ENCODE measurements around the gene GRK5. TPM values are rescaled to one million over a fixed set of nuclear protein-coding genes. Genes with fewer than 3 reads are reported as not detected.

The GRK5 gene
- total RNA-seq, result 43.9 and 48.8 TPM in 2 replicates

DNA sequence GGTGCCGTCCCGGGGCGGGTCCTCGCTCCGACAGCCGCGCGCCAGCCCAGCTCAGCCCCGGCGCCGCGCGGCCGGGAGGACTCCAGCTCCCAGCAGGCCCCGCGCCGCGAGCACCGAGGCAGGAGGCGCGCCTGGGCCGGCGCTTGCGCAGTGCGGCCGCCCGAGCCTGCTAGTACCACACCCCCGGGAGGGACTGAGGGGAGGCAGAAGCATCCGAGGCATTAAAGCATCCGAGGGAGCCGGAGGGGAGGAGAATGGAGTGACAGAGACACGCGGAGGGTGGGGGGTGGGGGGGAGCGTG lies at the start of gene GRK5:
Gene GRK5, plus strand, starts transcription at position 206 of the 301 bp plus-strand sequence. CDS start 347 bp downstream, outside the sequence.

DNA sequence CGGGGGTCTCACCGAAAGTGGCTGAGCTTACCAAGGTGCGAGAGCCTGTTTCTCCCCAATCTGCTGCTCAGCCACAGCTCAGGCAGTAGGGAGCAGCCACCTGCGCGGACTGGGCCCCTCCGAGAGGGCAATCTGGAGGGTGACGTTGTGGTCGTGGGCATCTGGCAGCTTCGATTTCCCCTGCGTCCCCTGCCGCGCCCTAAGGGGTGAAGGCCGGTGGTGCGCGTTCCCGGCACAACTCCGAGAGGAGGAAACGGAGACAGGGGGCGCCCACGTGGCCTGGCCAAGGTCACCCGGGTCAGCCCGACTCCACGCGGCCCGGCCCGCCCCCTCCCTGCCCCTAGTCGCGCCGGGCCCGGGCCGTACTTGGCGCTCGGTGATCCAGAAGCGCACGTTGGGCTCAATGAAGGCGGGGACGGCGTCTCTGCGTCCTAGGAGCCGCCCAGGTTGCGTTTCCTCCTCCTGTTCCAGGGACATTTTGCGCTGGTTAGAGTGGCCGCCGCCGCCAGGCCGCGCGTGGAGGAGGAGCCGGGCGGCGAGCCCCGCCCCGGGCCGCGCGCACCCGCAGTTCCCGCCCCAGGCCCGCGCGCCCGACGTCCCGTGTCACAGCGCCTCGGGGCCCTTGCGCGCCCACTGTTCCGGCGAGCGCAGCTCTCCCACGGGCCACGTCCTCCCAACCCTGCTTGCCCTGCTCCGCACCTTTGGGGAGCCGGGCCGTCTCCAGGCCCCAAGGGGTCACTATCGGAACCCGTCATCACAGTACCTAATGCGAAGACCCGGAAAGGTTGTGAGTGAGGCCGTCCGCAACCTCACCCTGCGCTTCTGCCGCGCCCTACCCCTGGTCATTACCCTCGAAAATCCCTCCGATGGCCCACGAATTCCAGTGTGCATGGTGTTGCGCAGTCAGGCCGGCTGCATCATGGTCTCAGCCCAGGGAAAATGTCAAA lies 41.9 kb upstream of the GRK5 start, which contains the start of gene SFXN4:
Gene SFXN4, minus strand, starts transcription at position 544 of the 947 bp plus-strand sequence. Its CDS starts 67 bp downstream, at position 477.

DNA sequence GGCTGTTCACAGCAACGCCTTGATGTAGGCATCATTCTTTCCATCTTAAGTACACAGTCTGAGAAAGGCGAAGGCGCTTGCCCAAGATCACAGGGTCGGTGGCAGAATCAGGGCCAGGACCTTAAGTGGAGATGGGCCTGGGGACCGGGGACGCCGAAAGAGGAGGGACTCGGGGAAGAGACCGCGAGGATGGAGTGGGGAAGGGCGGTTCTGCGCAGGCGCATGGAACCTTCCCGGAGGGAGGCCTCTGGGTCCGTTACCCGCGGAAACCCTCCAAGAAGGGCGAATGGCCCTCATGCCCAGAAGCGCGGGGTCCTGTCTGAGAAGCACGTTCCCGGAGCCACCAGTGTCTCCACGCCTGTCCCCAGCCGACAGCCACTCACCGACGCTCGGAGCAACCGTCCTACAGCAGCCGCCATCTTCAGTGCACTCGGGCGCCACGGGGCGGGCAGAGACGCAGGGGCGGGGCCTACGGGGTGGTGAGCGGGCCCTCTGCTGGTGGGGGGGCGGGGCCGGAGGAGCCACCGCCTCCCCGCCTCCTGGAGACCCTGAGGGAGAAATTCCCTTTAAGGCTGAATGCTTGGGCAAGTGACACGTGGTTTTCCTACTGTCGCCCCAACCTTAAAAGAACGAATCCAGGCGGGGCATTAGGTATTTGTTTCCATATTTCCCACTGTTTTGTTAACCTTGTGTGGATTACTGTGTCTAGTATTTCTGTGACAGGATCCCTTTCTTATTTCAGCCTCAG lies 28.8 kb upstream of the GRK5 start, which contains the start of gene PRDX3:
Gene PRDX3, minus strand, starts transcription at position 441 of the 748 bp plus-strand sequence. Its CDS starts 22 bp downstream, at position 419.

Other genes starting within 250 kb of the GRK5 start
- 0.18 and 0.85 TPM in 2 replicates for gene NANOS1, start 177.9 kb upstream of the GRK5 start, total RNA-seq
- gene EIF3A, start 126.8 kb upstream of the GRK5 start, total RNA-seq, result 101 and 103 TPM in 2 replicates
- gene DENND10, start 103.5 kb upstream of the GRK5 start, total RNA-seq, result 45.3 and 53.7 TPM in 2 replicates
- 11.6 and 14.7 TPM in 2 replicates for gene SFXN4, start 41.9 kb upstream of the GRK5 start, total RNA-seq
- gene PRDX3, start 28.8 kb upstream of the GRK5 start, total RNA-seq, result 125 and 170 TPM in 2 replicates

Measured in endothelial cell of coronary artery (primary cell).